ENCODE measurements around the gene CD300LF.

The CD300LF gene

DNA sequence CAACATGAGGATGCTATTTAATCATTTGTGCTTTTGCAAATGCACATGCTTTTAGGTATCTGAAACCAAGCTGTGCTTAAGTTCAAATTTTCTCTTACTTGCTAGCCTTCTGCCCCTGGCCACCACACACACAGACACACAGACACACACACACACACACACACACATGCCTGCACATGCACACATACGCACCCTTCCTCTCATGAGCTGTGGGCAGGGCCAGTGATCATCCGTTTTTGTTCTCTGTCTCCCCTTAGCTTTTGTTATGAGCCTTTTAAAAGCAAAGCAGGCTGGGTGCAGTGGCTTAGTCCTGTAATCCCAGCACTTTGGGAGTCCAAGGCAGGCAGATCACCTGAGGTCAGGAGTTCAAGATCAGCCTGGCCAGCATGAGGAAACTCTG is 34.2 kb downstream of the CD300LF start:
- TF ChIP-seq ZFX (IDR thresholded peaks at IDR 0.05), result no peak
- TF ChIP-seq, protein P1, sequence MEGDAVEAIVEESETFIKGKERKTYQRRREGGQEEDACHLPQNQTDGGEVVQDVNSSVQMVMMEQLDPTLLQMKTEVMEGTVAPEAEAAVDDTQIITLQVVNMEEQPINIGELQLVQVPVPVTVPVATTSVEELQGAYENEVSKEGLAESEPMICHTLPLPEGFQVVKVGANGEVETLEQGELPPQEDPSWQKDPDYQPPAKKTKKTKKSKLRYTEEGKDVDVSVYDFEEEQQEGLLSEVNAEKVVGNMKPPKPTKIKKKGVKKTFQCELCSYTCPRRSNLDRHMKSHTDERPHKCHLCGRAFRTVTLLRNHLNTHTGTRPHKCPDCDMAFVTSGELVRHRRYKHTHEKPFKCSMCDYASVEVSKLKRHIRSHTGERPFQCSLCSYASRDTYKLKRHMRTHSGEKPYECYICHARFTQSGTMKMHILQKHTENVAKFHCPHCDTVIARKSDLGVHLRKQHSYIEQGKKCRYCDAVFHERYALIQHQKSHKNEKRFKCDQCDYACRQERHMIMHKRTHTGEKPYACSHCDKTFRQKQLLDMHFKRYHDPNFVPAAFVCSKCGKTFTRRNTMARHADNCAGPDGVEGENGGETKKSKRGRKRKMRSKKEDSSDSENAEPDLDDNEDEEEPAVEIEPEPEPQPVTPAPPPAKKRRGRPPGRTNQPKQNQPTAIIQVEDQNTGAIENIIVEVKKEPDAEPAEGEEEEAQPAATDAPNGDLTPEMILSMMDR (conservative IDR thresholded peaks at IDR 0.05), result no peak
- no peak overlapping the region for H3K27ac ChIP-seq

DNA sequence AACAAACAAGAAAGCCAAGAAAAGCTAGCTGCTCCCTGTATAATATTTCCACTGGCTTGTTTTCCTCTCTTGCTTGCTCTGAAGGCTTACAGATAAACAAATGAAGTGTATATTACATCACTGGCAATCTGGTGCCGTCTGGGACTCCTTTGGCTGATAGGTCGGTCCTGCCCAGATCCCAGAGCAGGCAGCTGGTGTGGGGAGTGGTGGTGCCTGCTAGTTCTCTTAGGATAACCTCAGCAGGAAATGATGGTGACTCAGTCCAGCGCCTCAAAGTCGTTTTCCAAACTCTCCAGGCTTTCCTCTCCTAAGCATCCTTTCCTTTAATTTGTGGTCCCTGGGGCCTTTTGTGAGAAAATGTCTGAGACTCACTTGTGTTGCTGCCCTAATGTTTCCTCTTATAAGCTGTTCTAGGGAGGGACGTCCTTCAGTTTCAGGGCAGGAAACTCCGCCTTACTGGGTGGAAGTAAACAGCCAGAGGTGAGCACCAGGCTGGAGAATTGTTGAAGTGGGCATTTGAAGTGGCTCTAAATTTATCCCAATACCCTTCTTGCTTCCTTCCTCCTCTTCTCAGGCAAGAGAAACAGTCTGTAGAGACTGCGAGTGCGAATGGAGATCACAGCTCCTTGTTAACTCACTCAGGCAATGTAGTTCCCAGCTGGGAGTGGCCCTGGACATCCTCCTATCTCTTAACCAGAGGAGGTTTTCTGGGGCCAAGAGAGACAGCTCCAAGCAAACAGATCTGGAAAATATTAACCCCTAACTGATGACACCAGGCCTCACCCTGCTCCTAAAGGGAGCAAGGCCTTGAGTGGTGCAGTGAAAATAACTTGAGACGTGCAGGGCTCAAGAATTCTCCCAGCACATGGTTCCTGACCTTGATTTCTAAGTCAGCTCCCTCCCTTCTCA is 34.9 kb downstream of the CD300LF start:
- no peak overlapping the region for H3K27ac ChIP-seq

DNA sequence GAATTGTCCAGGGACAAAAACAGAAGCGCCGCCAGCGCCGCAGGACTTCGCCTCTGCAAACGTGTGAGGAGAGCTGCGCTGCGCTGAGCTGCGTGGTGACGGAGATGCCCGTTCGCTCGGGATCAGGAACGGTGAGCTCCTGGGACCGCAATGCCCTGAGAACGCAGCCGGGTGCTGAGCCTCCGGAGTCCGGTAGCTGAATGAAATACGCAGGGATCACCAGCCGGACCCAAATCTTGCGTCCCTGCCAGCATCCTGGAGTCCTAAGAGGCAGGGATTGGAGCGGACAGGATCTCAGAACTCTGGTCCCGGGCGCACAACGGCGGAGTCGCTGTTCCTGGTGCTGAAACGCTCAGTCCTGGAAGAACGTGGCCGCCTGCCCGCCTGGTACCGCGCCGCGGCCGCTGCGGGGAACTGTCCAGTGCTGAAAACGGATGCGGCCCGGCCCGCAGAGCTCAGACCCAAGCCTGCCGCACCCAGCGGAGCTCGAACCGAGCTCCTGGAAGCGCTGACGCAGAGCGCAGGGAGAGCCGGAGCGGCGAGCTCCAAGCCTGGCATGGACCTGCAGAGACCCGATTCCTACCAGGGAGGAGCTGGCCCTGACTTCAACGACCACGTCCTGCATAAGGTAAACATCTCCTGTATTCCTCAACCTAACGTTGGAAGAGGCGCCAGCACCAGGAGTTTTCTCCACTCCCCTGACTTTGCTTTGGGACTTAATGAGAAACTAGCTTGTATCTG is 41.5 kb downstream of the CD300LF start:
- H3K27ac ChIP-seq, result no peak overlapping the region
- TF ChIP-seq, protein P1 (conservative IDR thresholded peaks at IDR 0.05), result no peak
- no peak for TF ChIP-seq ZFX (IDR thresholded peaks at IDR 0.05)

More for the DNA sequence above, 34.9 kb downstream of the CD300LF start:
- no peak for TF ChIP-seq ZFX (IDR thresholded peaks at IDR 0.05)
- TF ChIP-seq, protein P1 (conservative IDR thresholded peaks at IDR 0.05), result no peak

DNA sequence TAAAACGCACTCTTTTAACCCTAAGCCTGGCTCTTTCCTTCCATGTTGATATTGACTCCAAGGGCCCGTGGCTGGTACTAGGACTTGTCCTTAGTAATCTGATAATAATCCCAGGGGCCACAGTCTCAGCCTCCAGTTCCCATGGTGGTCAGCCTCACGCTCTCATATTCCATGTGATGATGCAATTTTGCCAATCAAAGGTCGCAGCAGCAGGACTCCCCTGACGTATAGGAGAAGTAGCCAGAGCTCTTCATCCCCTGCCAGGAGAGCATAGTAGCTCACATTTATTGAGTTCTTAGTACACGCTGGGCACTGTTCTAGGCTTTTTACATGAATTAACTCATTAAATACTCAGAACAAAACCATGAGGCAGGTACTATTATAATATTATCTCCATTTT is 42.4 kb downstream of the CD300LF start:
- no peak overlapping the region for H3K27ac ChIP-seq
- no peak for TF ChIP-seq ZFX (IDR thresholded peaks at IDR 0.05)
- TF ChIP-seq, protein P1 (conservative IDR thresholded peaks at IDR 0.05), result no peak

DNA sequence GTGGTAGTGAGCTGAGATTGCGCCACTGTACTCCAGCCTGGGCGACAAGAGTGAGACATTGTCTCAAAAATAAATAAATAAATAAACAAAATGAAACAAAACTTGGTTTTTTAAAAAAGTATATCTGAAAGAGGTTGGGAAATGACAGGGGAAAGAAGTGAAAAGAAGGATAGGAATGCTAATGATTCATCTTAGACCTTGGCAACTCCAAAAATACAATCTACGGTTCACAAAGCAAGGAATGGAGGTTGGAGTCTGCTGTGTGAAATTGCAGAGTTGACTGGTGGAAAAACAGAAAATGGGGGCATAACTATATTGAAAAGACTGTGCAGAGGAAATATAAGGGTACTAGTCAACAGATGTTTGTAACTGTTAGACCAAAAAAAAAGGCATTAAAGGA is 49.2 kb downstream of the CD300LF start:
- no peak overlapping the region for H3K27ac ChIP-seq
- TF ChIP-seq ZFX (IDR thresholded peaks at IDR 0.05), result no peak
- TF ChIP-seq, protein P1 (conservative IDR thresholded peaks at IDR 0.05), result no peak

DNA sequence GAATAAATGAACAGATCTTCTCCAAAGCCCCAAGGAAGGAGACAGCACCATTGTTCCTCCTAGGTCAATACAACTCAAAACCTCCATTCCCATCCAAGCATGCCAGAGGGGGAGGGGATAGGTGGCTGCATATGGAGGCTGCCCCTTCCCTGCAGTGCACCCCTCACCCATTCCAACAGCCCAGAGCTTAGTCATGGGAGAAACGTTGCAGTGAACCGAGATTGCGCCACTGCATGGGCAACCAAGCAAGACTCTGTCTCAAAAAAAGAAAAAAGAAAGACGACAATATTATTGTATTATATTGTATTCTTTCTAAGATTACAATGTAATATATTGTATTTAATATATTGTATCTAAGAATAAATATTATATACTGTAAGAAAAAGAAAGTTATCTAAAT is 52.8 kb downstream of the CD300LF start:
- TF ChIP-seq ZFX (IDR thresholded peaks at IDR 0.05), result no peak
- TF ChIP-seq, protein P1 (conservative IDR thresholded peaks at IDR 0.05), result no peak
- H3K27ac ChIP-seq, result no peak overlapping the region

DNA sequence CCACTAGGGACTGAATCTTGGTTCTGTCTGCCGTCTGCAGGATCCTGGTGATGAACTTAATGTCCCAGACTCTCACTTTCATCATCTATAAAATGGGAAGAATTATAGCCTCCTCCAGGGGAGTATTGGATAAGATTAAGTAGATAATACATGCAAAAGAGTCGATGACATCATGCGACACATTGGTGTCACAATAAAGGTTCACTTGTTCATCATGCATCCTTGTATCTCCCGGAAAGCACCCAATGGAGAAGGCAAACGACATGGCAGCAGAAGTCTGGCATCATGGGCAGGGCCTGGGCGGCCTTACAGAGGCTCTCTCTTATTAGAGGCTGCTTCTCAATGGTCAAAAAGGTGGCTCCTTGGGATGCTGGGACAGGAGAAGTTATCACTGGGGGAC is 54.1 kb downstream of the CD300LF start:
- H3K27ac ChIP-seq, result no peak overlapping the region
- TF ChIP-seq, protein P1 (conservative IDR thresholded peaks at IDR 0.05), result no peak
- TF ChIP-seq ZFX (IDR thresholded peaks at IDR 0.05), result no peak

All from C4-2B (cell line).